MM.1S (cell line): ENCODE data around the gene CNIH3.

Experiments
- DNase-seq: peaks from one replicate; pipeline ENCODE4 v3.0.0-alpha.2; 2015
- H2AFZ ChIP-seq: fragments of 300-600 bp; sonication (generic); 2 replicates; pipeline ENCODE4 v1.6.0; 2016; ENCODE audit warnings: antibody characterized with exemption, low read length
- H3F3A ChIP-seq: fragments of 300-600 bp; sonication (generic); 2 replicates; pipeline ENCODE4 v1.6.1; 2016; ENCODE audit warnings: mild to moderate bottlenecking, antibody characterized with exemption, low read length, moderate library complexity, mixed read lengths; ENCODE audit not compliant: insufficient read depth
- H3K27ac ChIP-seq: fragments of 300-600 bp; sonication (generic); 2 replicates; pipeline ENCODE4 v1.5.1; 2016; ENCODE audit warnings: mild to moderate bottlenecking, low read length
- H3K27me3 ChIP-seq: fragments of 300-600 bp; sonication (generic); replicated peaks from 2 replicates; pipeline ENCODE4 v1.6.0; 2016; ENCODE audit warnings: low read length; ENCODE audit not compliant: insufficient read depth
- H3K36me3 ChIP-seq: fragments of 300-600 bp; sonication (generic); replicated peaks from 2 replicates; pipeline ENCODE4 v1.6.1; 2016; ENCODE audit warnings: mild to moderate bottlenecking, low read length, mixed read lengths; ENCODE audit not compliant: insufficient read depth
- H3K4me1 ChIP-seq: fragments of 300-600 bp; sonication (generic); 2 replicates; pipeline ENCODE4 v1.6.1; 2016; ENCODE audit warnings: low read length, mixed read lengths
- H3K4me2 ChIP-seq: fragments of 300-600 bp; sonication (generic); 2 replicates; pipeline ENCODE4 v1.6.0; 2016; ENCODE audit warnings: low read depth, low read length
- H3K4me3 ChIP-seq: fragments of 300-600 bp; sonication (generic); 2 replicates; pipeline ENCODE4 v1.5.1; 2016; ENCODE audit warnings: low read length, mixed read lengths
- H3K79me2 ChIP-seq: fragments of 300-600 bp; sonication (generic); 2 replicates; pipeline ENCODE4 v1.6.1; 2016; ENCODE audit warnings: mixed run types, low read length, mixed read lengths
- H3K9ac ChIP-seq: fragments of 300-600 bp; sonication (generic); 2 replicates; pipeline ENCODE4 v1.6.1; 2016; ENCODE audit warnings: low read length, mixed read lengths
- H3K9me2 ChIP-seq: fragments of 300-600 bp; sonication (generic); replicated peaks from 2 replicates; pipeline ENCODE4 v1.6.1; 2016; ENCODE audit warnings: mild to moderate bottlenecking, low read length, mixed read lengths; ENCODE audit not compliant: insufficient read depth
- H3K9me3 ChIP-seq: fragments of 300-600 bp; sonication (generic); replicated peaks from 2 replicates; pipeline ENCODE4 v1.6.1; 2016; ENCODE audit warnings: mild to moderate bottlenecking, low read length, mixed read lengths; ENCODE audit not compliant: insufficient read depth
- H4K20me1 ChIP-seq: fragments of 300-600 bp; sonication (generic); 2 replicates; pipeline ENCODE4 v1.6.1; 2016; ENCODE audit warnings: mild to moderate bottlenecking, low read length, moderate library complexity, mixed read lengths; ENCODE audit not compliant: insufficient read depth
- EZH2 ChIP-seq: fragments of 300-600 bp; sonication (generic); optimal IDR thresholded peaks from 2 replicates; pipeline ENCODE3; 2017; ENCODE audit warnings: low read depth, mild to moderate bottlenecking, antibody characterized with exemption, low read length, mixed read lengths
- EZH2phosphoT487 ChIP-seq: fragments of 300-600 bp; sonication (generic); IDR thresholded peaks from 2 replicates; pipeline ENCODE4 v1.6.1; 2018; ENCODE audit warnings: antibody characterized with exemption, low read length
- TF ChIP-seq, protein P1 (sequence below): fragments of 300-600 bp; sonication (generic); IDR thresholded peaks from 2 replicates; pipeline ENCODE4 v1.5.1; 2016; ENCODE audit warnings: antibody characterized with exemption, low read length, mixed read lengths

CNIH3 gene

DNA sequence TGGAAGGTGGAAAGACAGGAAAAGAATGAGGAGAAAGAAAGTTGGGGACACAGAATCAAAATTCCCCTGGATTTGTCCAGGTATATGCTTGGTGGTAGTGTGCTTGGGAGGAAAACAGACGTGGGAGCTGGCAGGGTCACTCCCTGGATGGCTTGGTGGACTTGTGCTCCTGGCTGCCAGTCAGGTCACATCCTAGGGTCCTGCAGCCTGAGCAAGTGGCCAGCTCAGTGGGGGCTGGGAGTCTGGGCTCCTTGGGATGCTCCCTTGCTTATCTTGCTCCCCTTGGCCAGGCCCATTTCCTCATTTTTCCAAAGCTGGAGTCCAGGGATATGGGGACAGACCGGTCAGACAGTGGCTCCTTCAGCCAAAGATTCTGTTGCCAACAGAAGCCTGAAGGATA, 144.0 kb downstream of the CNIH3 start:
- no peaks in the 10 kb centered on the region for H3K9me3 ChIP-seq
- no peak overlapping the region for H2AFZ ChIP-seq
- no peak overlapping the region for H3K4me3 ChIP-seq
- no peak overlapping the region for H3K27ac ChIP-seq
- no peaks in the 10 kb centered on the region for H3K79me2 ChIP-seq
- DNase-seq: no peak
- H3K4me1 ChIP-seq: no peaks in the 10 kb centered on the region
- H3K4me2 ChIP-seq: no peak overlapping the region
- H3K9ac ChIP-seq: no peak overlapping the region
- no peak for TF ChIP-seq EZH2
- TF ChIP-seq EZH2phosphoT487: no peak
- TF ChIP-seq, protein P1, sequence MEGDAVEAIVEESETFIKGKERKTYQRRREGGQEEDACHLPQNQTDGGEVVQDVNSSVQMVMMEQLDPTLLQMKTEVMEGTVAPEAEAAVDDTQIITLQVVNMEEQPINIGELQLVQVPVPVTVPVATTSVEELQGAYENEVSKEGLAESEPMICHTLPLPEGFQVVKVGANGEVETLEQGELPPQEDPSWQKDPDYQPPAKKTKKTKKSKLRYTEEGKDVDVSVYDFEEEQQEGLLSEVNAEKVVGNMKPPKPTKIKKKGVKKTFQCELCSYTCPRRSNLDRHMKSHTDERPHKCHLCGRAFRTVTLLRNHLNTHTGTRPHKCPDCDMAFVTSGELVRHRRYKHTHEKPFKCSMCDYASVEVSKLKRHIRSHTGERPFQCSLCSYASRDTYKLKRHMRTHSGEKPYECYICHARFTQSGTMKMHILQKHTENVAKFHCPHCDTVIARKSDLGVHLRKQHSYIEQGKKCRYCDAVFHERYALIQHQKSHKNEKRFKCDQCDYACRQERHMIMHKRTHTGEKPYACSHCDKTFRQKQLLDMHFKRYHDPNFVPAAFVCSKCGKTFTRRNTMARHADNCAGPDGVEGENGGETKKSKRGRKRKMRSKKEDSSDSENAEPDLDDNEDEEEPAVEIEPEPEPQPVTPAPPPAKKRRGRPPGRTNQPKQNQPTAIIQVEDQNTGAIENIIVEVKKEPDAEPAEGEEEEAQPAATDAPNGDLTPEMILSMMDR: no peak
- H3F3A ChIP-seq: no peaks in the 10 kb centered on the region
- H3K36me3 ChIP-seq: no peaks in the 10 kb centered on the region
- no peaks in the 10 kb centered on the region for H3K27me3 ChIP-seq
- no peaks in the 10 kb centered on the region for H4K20me1 ChIP-seq
- no peaks in the 10 kb centered on the region for H3K9me2 ChIP-seq

GRCh38 chr1:224761245-224761644, 145.1 kb downstream of the CNIH3 start:
- Histone ChIP-seq H3K9me3 (no peaks in the 10 kb centered on the region), H3F3A (no peaks in the 10 kb centered on the region), H4K20me1 (no peaks in the 10 kb centered on the region), H2AFZ (no peak overlapping the region), H3K27me3 (no peaks in the 10 kb centered on the region), H3K4me3 (no peak overlapping the region), H3K4me1 (no peaks in the 10 kb centered on the region), H3K9ac (no peak overlapping the region), H3K36me3 (no peaks in the 10 kb centered on the region), H3K9me2 (no peaks in the 10 kb centered on the region), H3K79me2 (no peaks in the 10 kb centered on the region), H3K27ac (no peak overlapping the region), H3K4me2 (no peak overlapping the region)
- TF ChIP-seq EZH2: no peak
- TF ChIP-seq, protein P1: no peak
- no peak for TF ChIP-seq EZH2phosphoT487
- DNase-seq: no peak

- no peak overlapping the region for H3K9ac ChIP-seq
- H3K4me2 ChIP-seq: no peak overlapping the region
- H3K27me3 ChIP-seq: no peaks in the 10 kb centered on the region
- no peaks in the 10 kb centered on the region for H3K79me2 ChIP-seq
- H3K4me3 ChIP-seq: no peak overlapping the region
- H3K27ac ChIP-seq: no peak overlapping the region
- DNase-seq: no peak
- no peak overlapping the region for H2AFZ ChIP-seq
- H4K20me1 ChIP-seq: no peaks in the 10 kb centered on the region
- H3K9me3 ChIP-seq: no peaks in the 10 kb centered on the region
- H3F3A ChIP-seq: no peaks in the 10 kb centered on the region
- H3K36me3 ChIP-seq: no peaks in the 10 kb centered on the region
- TF ChIP-seq, protein P1: no peak
- TF ChIP-seq EZH2phosphoT487: no peak
- TF ChIP-seq EZH2: no peak
- no peaks in the 10 kb centered on the region for H3K9me2 ChIP-seq
- H3K4me1 ChIP-seq: no peaks in the 10 kb centered on the region
Observed at GRCh38 chr1:224762046-224762445, 145.9 kb downstream of the CNIH3 start.
